Mammary epithelial cell (primary cell): Measurements from ENCODE around the gene FBXO17.

Experiments used
- CTCF ChIP-seq, 2 donors: IDR thresholded peaks in 1 of 2; conservative IDR thresholded peaks in 1 of 2; 2 replicates each; pipeline ENCODE4 v1.5.1; 2011 to 2012; ENCODE audit warnings: inconsistent platforms in 2 of 2, low read length in 2 of 2, mild to moderate bottlenecking in 2 of 2, control low read depth in 1 of 2, low read depth in 1 of 2; ENCODE audit not compliant: insufficient read depth in 1 of 2; ENCODE audit errors: extremely low read depth in 1 of 2
- EZH2 ChIP-seq: IDR thresholded peaks from 2 replicates; pipeline ENCODE4 v1.6.1; 2012; ENCODE audit warnings: low read length, inconsistent platforms, borderline replicate concordance

DNA sequence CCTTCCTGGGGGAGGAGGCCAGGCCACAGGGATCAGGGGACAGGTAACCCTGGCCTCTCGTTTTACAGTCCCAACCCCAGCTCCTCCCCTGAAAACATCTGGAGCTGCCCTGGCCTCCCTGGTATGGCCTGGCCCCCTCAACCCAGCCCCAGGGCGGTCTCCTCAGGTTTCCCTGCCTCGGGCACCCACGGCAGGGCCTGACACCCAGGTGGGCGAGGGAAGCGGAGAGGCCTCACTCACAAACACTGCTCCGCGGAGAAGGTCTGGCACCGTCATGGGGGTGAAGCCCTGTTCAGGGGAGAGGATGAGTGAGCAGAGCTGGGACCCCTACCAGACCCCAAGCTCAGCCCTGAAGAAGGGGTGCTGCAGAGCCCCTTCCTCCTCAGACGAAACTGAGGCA lies 57.0 kb downstream of the FBXO17 start:
- TF ChIP-seq CTCF (conservative IDR thresholded peaks at IDR 0.05 in 1 of 2, IDR thresholded peaks at IDR 0.05 in 1 of 2; ENCODE audit: extremely low read depth in 1 of 2, insufficient read depth in 1 of 2, low read depth in 1 of 2, low read length in 2 of 2) = no peak
- TF ChIP-seq EZH2 = no peak
